SHP77 treated with DMSO at 0.1 percent for 48 hours (cell line): ENCODE data around the gene FBXO48.

Experiments used
- DNase-seq: peaks from one replicate; lab custom pipeline; 2025; lab: John Stamatoyannopoulos, UW

FBXO48 gene

DNA sequence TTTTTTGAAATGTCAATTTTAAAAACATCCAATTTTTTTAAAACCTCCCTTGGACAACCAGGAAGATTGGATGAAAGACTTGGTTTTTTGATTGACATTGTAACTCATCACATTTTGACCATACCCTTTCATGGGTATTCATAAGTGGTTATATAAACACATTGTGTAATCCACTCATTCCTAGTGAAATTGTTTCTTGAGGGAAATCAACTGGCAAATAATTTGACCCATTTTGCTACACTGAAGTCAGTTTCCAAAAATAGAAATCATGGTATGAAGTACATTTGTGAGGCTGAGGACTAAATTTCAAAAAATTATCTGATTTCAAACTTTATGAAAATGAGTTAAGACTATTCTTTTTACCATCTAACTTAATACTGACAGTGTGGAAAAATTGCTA is 31.5 kb downstream of the FBXO48 start:
- no peak for DNase-seq

DNA sequence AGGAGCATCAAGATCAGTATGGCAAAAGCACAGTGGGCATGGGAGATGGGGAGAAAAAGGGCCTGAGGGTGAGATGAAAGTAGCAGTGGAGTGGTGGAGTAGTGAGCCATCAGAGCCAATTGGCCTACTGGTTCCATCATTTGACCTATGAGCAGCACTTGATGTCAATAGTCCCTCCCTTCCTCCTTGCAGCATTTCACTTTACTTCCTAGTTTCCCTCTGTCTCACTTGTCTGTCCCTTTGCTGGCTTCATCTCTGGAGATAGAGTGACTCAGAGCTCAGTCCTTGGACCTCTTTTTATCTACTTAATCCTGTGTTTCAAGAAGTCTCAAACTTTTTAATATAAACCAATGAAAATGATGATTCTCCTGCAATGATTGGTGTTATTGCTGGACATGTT is 32.1 kb downstream of the FBXO48 start:
- DNase-seq, result no peak

DNA sequence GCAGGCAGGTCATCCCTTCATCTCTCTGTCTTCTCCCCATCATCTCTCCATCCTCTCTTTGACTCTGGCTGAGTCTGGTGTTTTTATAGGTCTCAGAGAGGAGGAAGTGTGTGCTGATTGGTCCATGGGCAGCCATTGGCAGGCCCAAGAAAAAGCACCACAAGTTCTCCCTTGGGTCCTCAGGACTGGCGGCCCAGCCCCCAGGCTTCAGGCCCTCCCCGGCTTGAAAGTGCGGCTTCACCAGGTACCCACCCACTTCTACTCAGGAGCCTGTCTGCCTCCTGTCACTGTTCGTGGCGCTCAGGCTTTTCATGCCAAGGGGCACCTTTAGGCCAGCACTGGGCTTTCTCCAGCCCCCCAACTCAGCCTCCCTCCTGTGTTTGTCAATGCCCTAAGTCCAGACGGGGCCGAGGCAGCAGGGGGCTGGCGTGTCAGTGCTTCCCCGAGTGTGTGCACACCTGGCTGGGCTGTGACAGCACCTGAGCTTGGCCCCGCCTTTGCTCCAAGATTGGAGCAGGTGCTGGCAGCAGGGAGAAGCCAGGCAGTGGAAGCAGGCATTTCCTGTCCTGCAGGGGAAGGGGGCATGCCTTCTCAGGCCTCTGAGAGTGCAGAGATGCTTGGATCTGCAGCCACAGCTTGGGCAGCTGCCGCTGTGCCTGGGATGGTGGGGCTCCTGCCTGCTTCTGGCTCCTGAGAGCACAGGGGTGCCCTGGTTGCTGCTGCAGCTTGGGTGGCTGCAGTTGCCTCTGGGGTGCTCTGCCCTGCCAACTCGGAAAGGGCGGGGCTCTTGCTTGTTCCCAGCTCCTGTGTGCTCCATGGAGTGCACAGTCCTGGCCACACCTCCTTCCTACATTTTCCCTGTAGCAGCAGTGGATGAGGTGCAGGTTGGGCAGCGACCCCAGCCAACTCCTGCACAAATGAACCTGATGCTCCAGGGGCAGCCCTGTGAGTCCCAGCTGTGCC is 34.1 kb downstream of the FBXO48 start:
- DNase-seq, result no peak

DNA sequence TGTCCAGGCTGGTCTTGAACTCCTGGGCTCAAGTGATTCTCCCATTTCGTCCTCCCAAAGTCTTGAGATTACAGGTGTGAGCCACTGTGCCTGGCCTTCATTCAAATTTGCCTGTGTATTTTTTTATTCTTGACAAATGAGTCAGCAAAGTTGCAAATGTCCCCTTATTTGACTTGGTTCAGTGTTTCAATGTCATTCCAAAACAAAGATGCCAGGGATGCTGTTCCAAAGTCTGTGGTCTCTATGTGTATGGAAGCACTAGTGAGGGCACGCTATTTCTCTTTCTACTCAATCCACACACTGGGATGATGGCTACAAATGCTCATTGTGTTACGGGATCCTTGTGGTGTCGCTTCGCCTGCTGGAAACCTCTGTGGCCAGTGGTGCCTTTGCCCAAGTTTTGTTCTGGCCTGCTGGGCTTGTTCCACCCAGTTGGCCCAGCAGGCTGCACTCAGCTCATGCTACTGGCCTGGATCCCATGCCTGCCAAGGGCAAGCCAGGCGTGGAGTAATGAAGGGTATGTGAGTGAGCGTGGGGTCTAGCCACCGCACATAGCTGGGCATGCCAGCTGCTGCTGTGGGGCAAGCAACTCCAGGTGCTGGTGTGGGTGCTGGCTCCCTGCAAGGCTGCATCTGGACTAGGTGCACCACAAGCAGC is 35.6 kb downstream of the FBXO48 start:
- DNase-seq, result no peak

DNA sequence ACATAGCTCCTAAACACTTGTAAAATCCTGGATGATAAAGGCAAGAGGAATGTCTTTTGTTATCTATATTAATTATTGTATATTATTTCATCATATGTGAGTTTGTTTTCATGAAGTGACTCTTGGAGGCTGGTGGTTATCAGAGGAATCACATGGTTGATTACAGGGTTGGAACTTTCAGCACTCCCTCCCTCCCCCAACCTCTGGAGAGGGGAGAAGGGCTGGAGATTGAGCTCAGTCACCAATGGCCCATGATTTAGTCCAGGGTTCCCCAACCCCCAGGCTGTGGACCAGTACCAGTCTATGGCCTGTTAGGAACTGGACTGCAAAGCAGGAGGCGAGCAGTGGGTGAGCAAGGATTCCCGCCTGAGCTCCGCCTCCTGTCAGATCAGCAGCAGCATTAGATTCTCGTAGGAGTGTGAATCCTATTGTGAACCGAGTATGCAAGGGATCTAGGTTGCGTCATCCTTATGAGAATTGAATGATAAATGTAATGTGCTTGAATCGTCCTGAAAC is 37.7 kb downstream of the FBXO48 start:
- no peak for DNase-seq

DNA sequence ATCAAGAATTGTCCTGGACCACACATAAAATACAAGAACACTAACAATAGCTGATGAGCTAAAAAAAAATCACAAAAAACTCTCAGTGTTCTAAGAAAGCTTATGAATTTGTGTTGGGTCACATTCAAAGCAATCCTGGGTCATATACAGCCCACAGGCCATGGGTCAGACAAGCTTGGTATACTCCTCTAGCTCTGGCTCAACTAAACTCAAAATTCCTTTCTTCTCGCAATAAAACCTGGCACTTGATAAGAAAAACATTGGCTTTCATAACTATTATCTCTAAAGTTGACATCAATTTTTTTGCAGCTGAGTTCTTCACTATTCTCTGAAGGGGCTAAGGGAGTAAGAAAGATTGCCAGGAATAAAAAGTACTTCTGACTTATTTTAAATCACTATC is 38.3 kb downstream of the FBXO48 start:
- no peak for DNase-seq

DNA sequence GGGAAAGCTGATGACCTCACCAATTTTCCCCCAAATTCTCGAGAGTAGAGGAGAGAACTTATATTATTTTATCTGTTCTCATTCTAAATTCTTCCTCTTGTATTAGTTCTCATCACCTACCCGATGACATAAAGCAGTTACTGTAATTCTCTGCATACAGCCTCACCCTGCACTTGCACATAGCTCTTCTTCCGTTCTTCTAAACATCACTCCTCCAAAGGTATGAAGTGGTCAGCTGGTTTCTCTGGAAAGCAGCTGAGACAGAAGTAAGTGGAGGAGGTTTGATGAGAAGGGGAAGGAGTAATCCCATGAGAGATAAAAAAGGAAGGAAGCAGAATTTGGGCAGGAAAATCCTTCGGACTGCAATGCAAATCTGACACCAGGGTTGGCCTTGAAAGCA is 39.0 kb downstream of the FBXO48 start:
- DNase-seq, result no peak

DNA sequence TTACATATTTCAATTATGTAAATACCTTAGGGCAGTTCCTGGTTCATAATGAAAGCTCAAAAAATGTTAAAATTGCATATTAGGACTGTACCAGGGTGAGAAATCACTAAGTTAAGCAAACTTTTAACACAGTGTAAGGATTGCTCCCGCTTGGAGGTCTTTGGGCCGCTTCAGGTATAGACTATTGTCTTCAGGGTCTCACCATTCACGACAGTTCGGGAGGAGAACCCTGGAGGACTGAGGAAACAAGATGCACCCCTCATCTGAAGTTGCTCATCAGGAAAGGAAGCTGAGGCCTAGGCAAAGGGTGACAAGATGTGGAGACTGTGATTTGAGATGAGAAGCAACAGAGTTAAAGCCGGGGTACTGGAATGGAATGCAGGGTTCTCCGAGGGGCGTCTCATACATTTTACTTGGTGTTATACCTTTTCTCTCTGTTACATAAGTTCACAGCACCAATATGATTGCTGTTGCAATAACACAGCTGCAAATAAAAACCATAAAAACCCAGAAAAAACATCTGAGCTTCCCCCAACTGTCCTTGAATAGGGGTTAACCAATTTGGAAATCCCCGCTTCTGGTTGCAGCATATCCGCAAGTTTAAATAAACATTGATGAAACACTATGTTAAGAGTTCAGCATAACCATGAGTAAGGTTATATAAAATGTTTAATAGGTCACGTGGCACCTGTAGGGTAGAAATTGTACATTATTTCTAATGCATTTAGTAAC is 40.1 kb downstream of the FBXO48 start:
- DNase-seq, result no peak

DNA sequence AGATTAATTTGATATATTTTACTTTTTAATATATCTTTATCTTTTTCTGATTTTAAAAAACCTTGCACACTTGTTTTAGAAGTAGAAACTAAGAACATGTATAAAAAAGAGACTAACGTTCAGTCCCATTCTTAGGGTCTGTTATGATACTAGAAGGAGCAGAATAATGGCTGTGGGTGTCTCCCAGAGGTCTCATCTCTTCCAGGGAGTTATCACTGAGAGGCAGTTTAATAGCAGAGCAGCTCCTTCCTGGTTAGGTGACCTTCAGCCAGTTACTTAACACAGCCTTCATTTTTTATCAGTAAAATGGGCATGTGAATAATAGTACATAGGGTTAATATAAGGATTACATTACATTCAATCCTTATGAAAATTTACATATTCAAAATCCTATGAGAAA is 40.6 kb downstream of the FBXO48 start:
- DNase-seq, result no peak

DNA sequence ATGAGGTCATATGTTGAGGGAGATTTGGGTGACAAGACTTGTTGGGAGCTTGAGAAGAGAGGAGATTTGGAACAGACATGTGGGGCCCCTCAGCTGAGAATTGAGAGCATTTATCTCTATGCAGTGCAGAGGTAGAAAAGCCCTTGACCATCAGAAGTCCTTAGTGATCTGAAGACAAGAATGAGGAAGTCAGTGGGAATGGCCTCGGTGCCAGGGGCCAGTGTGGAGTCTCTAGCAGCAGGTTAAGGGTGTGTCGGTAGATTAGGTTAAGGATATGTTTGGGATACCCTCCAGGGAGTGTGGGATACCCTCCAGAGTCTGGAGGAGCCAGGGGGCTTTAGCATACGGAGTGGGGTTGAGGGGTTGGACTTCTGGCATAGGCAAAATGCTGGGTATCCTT is 41.6 kb downstream of the FBXO48 start:
- no peak for DNase-seq

DNA sequence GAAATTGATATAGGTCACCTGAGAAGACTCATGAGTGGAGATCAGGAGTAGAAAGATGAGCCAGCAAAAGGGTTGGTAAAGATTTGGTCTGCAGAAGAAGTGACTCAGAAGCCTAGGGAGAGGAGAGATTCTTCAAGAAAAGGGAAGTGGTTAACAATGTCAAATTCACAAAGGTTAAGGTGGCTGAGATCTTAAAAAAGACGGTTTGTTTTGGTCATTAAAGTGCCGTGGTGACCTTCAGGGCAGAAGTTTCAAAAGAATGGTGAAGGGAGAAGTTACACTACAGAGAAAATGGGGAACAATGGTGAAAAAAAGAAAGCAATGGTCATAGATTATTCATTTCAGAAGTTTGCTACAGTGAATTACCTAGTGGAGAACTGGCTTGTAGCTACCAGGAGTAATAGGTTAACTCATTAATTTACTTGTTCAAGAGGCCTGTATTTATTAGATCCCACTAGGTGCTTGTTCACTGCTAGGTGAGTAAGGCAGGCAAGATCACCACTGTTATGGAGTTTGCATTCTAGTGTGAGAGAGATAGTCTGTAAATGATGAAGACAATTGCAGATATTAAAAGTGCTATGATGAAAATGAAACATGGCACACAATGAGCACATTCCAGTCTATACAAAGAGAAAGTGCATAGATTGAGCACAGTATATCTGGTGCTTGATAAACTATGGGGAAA is 43.0 kb downstream of the FBXO48 start:
- no peak for DNase-seq

DNA sequence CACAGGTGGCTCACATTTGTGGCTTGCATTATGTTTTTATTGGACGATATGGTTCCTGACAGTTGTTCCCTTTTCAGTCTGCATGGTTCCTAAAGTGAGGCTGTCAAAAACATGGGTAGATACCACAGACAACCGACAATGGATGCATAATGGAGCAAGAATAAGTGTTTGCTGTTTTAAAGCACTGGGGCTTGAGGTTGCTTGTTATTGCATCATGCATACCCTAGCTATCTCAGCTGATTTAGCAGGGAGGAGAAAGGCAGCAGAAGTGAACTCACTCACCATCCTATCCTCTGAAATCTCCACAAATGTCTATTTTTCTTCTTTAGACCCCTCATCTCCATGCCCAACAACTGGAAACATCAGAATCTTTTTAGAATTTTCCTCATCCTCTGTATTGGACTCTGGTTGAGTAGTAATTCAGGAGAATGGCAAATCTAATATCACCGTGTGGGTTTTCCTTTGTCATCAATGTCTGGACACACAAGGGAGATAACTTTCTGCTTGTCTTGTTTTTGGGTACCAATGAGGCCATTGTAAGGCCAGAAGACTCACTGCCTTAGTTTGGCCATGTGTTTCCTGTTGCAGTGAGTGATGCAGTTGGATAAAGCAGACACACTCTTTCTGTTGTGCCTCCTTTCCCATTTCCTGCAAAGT is 46.7 kb downstream of the FBXO48 start:
- DNase-seq, result no peak

DNA sequence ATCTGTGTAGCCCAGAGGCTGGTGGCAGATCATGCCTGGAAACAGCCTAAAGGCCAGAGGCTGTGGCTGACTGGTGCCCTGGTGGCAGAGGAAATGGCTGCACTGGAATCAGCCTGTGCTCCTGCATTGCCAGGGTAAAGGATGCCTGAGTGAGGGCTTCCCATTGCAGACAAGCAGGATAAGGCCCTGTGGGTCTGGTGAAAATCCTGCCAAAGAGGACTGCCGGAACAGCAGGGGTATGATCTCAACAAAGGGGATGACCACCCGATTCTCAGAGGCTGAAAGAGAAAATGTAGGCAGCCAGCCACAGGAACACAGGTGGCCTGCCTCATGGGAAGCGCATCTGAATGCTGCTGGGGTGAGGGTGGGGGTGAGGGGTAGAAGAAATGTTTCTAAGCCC is 48.2 kb downstream of the FBXO48 start:
- no peak for DNase-seq

DNA sequence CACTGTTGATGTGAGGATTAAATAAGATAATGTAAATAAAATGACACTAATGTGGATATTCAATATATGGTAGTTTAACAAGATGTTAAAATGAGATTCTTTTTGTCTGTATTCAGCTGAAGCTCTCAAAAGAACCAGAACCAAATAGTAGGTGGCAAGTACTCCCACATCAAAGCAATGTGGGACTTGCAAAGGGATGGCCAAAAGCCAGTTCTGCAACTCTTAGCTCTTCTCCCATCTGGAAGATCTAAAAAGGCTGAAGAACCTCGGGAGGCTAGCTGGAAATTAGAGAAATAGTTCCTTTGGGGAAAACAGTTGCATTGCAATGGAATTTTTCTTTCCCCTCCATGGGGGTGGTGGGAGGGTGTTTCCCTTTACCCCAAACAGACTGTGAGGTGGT is 48.7 kb downstream of the FBXO48 start:
- no peak for DNase-seq

DNA sequence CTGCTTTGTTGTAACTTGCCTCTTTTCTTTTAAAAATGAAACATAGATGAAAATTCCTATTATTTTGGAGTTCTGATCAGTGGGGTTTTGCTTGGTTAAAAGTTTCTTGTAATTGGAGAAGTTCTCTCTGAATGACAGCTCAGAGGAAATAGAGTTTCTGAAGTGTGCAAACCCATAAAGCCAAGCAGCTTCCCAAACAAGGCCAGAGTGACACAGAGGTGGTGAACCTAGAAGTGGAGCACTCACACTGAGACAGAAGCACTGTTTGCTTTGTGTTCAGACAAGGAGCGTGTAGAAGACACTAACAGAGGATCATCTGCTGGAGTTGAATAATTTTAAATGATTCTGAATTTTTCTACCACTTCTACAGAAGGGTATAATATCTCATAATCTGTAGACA is 49.2 kb downstream of the FBXO48 start:
- DNase-seq, result no peak

DNA sequence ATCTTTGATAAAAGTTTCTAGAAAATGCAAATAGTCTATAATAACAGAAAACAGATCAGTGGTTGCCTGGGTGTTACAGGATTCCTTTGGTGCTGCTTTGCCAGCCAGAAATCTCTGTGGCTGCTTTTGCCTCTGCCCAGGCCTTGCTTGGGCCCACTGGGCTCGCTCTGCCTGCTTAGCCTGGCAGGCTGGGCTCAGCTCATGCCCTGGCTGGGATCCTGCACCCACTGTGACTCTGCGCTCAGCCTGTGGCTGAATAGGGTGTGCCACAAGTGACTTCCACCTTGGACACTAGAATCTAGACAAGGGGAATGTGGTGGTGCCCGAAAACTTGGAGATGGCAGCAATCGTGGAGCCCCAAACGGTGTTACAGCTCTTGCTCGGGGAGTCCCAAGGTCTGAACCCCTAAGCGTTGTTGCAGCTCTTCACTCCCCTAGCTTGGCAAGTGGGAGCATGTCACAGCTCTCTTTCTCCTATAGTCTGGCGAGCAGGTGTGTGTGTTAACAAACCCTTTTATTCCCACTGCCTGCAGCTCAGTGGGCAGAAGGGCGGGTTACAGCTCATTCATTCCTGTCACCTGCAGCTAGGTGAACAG is 50.9 kb downstream of the FBXO48 start:
- no peak for DNase-seq

DNA sequence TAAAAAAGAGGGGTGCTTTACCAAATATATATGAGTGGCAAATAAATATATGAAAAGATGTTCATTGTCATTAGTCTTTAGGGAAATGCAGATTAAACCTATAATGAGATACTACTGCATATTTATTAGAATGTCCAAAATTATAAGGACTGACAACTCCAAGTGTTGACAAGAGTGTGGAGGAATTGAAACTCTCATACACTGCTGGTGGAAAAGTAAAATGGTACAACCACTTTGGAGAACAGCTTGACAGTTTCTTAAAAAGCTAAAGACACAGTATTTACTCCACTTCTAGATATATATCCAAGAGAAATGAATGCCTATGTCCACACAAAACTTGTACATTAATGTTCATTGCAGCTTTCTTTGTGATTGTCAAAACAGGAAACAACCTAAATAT is 51.6 kb downstream of the FBXO48 start:
- no peak for DNase-seq

DNA sequence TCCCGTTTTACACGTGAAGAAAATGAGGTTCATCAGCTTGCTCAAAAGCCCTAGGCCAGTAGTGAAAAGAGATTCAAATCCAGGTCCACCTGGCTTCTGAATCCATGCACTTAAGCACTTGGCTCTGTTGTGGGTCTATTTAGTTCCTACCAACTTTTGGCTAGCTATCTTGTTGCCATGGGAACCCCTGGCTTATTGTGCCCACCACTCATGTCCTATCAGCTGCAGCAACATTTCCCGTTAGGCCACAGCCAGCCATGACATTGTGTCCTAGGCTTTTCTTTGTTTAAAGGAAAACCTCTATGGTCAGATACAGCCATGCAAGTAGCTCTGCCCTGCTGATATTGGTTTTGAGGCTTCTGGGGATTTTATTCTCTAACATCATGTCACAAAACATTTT is 52.2 kb downstream of the FBXO48 start:
- no peak for DNase-seq

DNA sequence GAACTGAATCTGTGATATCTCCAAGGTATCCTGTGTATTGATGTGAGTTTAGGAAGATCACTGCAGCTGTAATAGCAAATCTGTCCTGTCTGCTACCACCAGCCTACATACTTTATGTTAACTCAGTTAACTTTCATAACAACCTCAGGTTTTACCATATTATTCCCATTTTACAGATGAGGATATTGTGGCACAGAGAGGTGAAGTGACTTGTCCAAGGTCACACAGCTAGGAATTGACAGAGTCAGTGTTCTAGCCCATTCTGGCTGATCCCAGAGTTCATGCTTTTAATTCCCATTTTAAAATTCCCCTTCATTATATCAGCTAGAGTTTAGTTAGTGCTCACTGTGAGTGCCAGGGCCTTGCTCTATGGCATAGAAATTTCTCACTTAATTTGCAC is 52.6 kb downstream of the FBXO48 start:
- no peak for DNase-seq

DNA sequence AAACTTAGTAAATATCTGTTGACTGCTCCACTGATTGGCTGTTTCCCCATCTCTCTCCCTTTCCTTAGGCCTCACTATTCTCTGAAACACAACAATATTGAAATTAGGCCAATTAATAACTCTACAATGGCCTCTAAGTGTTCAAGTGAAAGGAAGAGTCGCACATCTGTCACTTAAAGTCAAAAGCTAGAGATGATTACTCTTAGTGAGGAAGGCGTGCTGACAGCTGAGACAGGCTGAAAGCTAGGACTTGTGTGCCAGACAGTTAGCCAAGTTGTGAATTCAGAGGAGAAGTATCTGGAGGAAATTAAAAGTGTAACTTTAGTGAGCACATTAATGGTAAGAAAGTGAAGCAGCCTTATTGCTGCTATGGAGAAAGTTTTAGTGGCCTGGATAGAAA is 53.6 kb downstream of the FBXO48 start:
- DNase-seq, result no peak
